Calu3 (cell line): ENCODE measurements around the gene CUL3. TPM values are rescaled to one million over a fixed set of nuclear protein-coding genes. Genes with fewer than 3 reads are reported as not detected.
"Not testable (repeated sequence)": the region's sequence is repeated elsewhere in the genome, so short reads cannot be mapped to it uniquely, and the experiment has no call there.

Experiments used
- BruUV-seq: library from RNA; stranded (reverse); fragments of 400-500 nt; replicated peaks from 2 replicates; lab custom pipeline; 2021; lab: Mats Ljungman, UMichigan
- CTCF ChIA-PET: fragments of 300-600 bp; sonication (Branson Sonifier 250); formaldehyde crosslinking; loops from one replicate; lab custom pipeline; 2022; ENCODE audit warnings: antibody characterized with exemption; lab: Charles Lee
- DNase-seq: peaks from one replicate; pipeline ENCODE4 v3.0.0; 2022
- H3K27ac Mint-ChIP-seq: one replicate; pipeline ENCODE4 v1.8.0; 2022; ENCODE audit warnings: mixed read lengths; ENCODE audit not compliant: unreplicated experiment
- H3K27me3 Mint-ChIP-seq: one replicate; pipeline ENCODE4 v1.8.0; 2022; ENCODE audit warnings: mixed read lengths; ENCODE audit not compliant: unreplicated experiment
- H3K36me3 Mint-ChIP-seq: one replicate; pipeline ENCODE4 v1.8.0; 2022; ENCODE audit warnings: mild to moderate bottlenecking, moderate library complexity, mixed read lengths; ENCODE audit not compliant: insufficient read depth, unreplicated experiment
- H3K4me1 Mint-ChIP-seq: one replicate; pipeline ENCODE4 v1.8.0; 2022; ENCODE audit warnings: mild to moderate bottlenecking, low read depth, mixed read lengths; ENCODE audit not compliant: unreplicated experiment
- H3K4me3 Mint-ChIP-seq: one replicate; pipeline ENCODE4 v1.8.0; 2022; ENCODE audit warnings: mild to moderate bottlenecking, low read depth, moderate library complexity, mixed read lengths; ENCODE audit not compliant: unreplicated experiment
- H3K9me3 Mint-ChIP-seq: one replicate; pipeline ENCODE4 v1.8.0; 2022; ENCODE audit warnings: low read depth, mixed read lengths; ENCODE audit not compliant: unreplicated experiment
- CTCF ChIP-seq: fragments of 200-600 bp; IDR thresholded peaks from one replicate; pipeline ENCODE4 v1.8.0; 2022; ENCODE audit warnings: antibody characterized with exemption; ENCODE audit not compliant: unreplicated experiment
- intact Hi-C: fragments of 100-400 bp; cut with micrococcal nuclease; formaldehyde crosslinking; loops from one replicate; pipeline ENCODE4 v1.10.0; 2022; ENCODE audit not compliant: unreplicated experiment
- total RNA-seq: library from RNA; stranded (reverse); gene quantifications from 2 replicates; pipeline ENCODE4 v1.2.3, GENCODE V29; 2022

Gene CUL3
- total RNA-seq, 1 experiment from 2014 or later: 89.3 TPM

- Mint-ChIP-seq H3K4me3 (no peak overlapping the region), H3K4me1 (peaks cover 26% of the 10 kb centered on the region), H3K27ac (no peak overlapping the region), H3K36me3 (peaks cover 14% of the 10 kb centered on the region), H3K9me3 (no peaks in the 10 kb centered on the region), H3K27me3 (no peaks in the 10 kb centered on the region)
- CTCF ChIA-PET: no interaction called here
- BruUV-seq: no TSS peak
- no peak for TF ChIP-seq CTCF
- intact Hi-C loops: no loop called here
- no peak for DNase-seq
Observed at GRCh38 chr2:224518806-224519580, 66.2 kb downstream of the CUL3 start.

GRCh38 chr2:224517963-224518362 is 67.2 kb downstream of the CUL3 start:
- no peak for TF ChIP-seq CTCF
- intact Hi-C loops: no loop called here
- no TSS peak for BruUV-seq
- H3K4me1 Mint-ChIP-seq: peaks cover 28% of the 10 kb centered on the region
- H3K36me3 Mint-ChIP-seq: peaks cover 14% of the 10 kb centered on the region
- CTCF ChIA-PET: no interaction called here
- no peaks in the 10 kb centered on the region for H3K27me3 Mint-ChIP-seq
- no peak for DNase-seq
- no peak overlapping the region for H3K4me3 Mint-ChIP-seq
- H3K9me3 Mint-ChIP-seq: no peaks in the 10 kb centered on the region
- no peak overlapping the region for H3K27ac Mint-ChIP-seq

GRCh38 chr2:224516393-224516792 is 68.8 kb downstream of the CUL3 start:
- DNase-seq, intact Hi-C loops, BruUV-seq, H3K27me3 Mint-ChIP-seq, H3K4me3 Mint-ChIP-seq, H3K9me3 Mint-ChIP-seq, H3K27ac Mint-ChIP-seq, CTCF ChIA-PET: not testable (repeated sequence)
- peaks cover 29% of the 10 kb centered on the region for H3K4me1 Mint-ChIP-seq
- peaks cover 14% of the 10 kb centered on the region for H3K36me3 Mint-ChIP-seq

GRCh38 chr2:224513991-224514390 is 71.2 kb downstream of the CUL3 start:
- no TSS peak for BruUV-seq
- DNase-seq: no peak
- no peak overlapping the region for H3K4me3 Mint-ChIP-seq
- TF ChIP-seq CTCF: no peak
- no peak overlapping the region for H3K27ac Mint-ChIP-seq
- no peaks in the 10 kb centered on the region for H3K27me3 Mint-ChIP-seq
- CTCF ChIA-PET: no interaction called here
- H3K36me3 Mint-ChIP-seq: peaks cover 24% of the 10 kb centered on the region
- peaks cover 28% of the 10 kb centered on the region for H3K4me1 Mint-ChIP-seq
- intact Hi-C loops: no loop called here
- no peaks in the 10 kb centered on the region for H3K9me3 Mint-ChIP-seq

- Mint-ChIP-seq H3K36me3 (peaks cover 39% of the 10 kb centered on the region), H3K27me3 (no peaks in the 10 kb centered on the region), H3K4me1 (no peaks in the 10 kb centered on the region), H3K4me3 (no peak overlapping the region), H3K9me3 (no peaks in the 10 kb centered on the region), H3K27ac (no peak overlapping the region)
- DNase-seq: no peak
- intact Hi-C loops: loop anchor here (2.0 kb wide), 1 partner anchor 17 kb away; no protein-coding TSS in a partner anchor
- no peak for TF ChIP-seq CTCF
- no TSS peak for BruUV-seq
- CTCF ChIA-PET: interaction anchor here (1.4 kb wide), 1 partner anchor 16 kb away, joined by 3 read pairs; no protein-coding TSS in a partner anchor
Observed at GRCh38 chr2:224507789-224508188, 77.4 kb downstream of the CUL3 start.
